ENCODE results near the gene CDH4. TPM values are rescaled to one million over a fixed set of nuclear protein-coding genes. Genes with fewer than 3 reads are reported as not detected.

CDH4 gene
- total RNA-seq, 1 donor from 2014 or later = 2.2 TPM

DNA sequence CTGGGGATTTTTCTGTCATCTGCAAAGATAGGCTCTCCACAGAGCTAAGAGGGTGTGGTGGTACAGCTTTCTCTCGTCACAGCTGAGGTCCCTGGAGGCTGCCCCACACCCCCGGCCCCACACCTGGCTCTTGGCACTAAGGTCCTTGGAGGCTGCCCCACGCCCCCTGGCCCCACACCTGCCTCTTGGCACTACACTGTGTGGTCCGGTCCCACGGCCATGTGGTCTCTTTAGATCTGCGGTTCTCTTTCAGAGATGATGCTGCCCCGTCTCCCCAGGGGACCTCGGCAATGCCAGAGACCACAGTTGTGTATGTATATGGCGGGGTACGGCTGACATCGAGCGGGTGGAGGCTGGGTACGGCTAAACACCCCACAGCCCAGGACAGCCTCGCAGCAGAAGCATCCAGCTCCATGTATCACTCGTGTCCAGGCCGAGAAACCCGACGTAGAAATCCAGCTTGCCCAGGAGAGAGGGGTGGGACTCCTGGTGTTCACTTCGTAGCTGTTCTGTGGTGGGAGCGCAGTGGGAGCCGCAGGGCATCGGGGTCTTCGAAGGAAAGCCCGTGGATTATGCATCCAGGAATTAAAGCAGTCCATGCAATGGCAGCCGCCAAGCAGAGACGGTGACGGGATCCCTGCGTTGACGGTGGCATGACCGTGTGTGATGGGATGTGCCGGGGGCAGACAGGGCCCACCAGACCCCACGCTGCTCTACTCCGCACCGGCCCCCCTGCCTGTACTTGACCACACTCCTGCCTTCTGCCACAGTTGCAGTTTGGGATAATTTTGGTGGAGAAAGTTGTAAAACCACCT lies 292.1 kb downstream of the CDH4 start:
- DNase-seq (ENCODE audit: low spot score) (no peak), ATAC-seq (peak; percentile 10)
- intact Hi-C loops (cut with DNase I) = no loop called here

DNA sequence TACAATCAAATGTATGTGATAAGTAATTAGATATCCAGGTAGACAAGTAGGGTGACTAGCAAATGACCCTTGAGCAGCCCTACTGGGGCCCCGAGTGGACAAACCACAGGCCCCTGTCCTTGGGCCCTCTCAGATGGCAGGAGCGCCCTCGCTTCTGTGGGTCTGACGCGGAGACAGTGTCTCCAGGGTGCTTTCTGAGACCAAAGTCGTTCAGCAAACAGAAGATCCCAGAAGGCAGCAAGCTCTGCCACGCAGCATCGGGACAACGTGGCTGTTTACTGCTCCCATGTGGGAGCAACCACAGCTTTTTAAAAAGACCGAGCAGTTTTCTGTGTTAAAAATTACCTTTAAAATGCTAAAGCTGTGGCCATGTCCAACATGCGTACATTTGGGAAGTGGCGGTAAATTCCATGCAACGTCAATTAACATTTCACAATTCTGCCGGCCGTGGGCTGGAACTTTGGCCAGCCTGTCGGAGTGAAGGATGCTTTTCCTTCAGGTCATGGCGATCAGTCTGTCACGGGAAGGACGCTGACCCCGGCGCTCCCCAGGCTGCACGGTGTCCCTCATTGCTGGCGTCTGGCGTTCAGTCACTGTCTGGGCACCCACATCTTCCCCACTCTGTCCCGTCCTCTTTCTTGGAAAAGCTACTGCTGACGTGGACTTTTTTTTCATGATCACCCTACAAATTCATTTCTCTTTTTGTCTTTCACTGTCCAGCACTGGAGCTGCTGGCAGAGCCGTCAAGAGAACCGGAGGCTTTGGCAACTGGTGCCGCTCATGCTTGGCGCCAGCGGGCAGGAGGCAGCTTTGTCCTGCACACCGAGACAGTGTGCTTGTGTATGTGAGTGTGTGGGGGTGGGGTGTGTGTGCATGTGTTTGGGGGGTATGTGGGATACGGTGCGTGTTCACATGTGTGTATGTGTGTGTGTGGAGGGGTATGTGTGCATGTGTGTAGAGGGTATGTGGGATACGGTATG lies 293.1 kb downstream of the CDH4 start:
- no peak for DNase-seq (ENCODE audit: low spot score)
- intact Hi-C loops (cut with DNase I) = no loop called here

DNA sequence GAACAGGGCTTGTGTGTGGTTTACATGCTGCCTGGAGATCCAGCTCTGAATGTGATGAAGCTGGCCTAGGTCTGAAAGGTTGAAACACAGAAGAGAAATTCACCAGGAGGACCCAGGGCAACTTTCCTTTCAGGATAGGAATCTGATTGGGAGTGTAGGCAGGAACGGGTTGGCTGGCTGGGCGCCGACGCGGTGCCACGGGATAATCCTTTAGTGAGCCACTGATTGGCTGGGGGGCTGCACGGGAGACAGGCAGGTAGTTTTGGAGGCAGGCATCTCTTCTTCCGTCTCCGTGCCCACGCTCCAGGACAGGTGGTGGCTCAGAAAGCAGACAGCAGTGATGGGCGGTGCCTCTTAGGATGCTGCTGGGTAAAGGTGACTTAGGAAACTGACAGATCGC lies 294.6 kb downstream of the CDH4 start:
- intact Hi-C loops (cut with DNase I) = no loop called here
- no peak for ATAC-seq
- DNase-seq (ENCODE audit: low spot score) = no peak

More for the DNA sequence above, 293.1 kb downstream of the CDH4 start:
- ATAC-seq = no peak

DNA sequence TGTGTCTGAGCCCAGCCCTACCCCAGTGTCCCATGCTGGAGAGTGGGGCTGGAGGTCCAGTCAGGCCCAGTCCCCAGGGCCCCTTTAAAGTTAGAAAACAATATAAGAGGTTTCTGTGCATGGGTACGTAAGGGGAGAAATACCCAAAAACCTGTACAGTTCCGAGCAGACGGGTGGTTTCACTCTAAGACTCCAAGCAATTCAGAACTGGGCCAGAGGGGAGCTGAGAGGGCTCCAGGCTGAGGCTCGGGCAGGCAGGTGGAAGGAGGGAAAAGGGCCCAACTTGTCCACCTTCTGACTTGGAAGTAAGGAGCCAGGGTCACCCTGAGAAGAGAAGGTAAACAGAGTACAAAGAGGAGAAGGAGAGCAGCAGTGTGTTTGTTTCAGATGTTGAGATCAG lies 296.0 kb downstream of the CDH4 start:
- intact Hi-C loops (cut with DNase I) = no loop called here
- no peak for ATAC-seq
- no peak for DNase-seq (ENCODE audit: low spot score)

DNA sequence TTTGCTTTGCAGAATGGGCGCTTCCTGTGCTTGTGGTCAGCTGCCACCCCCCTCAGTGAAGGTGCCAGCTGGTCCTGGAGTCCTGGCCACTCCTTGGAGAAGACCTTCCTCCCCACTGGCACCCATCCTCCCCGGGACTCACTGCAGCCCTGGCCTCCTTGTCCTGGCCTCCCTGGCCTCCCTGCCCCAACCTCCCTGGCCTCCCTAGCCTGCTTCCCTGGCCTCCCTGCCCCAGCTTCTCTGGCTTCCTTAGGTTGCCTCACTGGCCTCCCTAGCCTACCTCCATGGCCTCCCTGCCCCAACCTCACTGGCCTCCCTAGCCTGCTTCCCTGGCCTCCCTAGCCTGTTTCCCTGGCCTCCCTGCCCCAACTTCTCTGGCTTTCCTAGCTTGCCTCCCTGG lies 297.8 kb downstream of the CDH4 start:
- intact Hi-C loops (cut with DNase I) = no loop called here
- DNase-seq (ENCODE audit: low spot score) (no peak), ATAC-seq (no peak)

DNA sequence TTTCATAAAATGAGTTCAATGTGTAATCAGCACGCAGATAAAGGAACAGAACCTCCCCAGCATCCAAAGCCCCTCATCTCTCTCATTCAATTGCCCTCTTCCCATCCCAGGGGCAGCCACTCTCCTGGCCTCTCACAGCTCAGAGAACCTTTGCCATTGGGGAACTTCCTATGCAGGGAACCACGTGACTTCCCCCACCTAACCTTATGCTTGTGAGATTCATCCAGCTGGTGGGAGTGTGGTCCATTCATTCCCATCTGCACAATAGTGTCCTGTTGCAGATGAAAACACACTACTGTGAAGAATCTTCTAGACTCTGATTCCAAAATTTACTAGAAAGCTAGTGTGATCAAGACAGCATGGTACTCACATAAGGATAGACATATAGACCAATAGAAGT lies 299.3 kb downstream of the CDH4 start:
- intact Hi-C loops (cut with DNase I) = no loop called here
- ATAC-seq (no peak), DNase-seq (ENCODE audit: low spot score) (no peak)

DNA sequence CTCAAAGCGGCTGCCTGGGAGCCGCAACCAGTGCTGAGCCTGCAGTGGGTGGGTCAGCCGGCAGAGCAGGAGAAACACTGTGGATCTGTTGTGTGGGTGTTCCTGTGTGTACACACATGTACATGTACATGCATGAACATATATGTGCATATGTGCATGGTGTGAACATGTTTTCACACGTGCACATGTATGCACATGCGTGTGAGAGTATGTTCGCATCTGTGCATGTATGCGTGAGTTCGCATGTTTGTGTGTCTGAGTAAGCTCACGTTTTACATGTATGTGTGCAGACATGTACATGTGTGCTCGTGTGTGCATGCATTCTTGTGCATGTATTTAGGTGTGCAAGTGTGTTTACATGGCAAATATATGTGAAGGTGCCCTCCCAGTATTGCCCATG lies 302.6 kb downstream of the CDH4 start:
- no peak for DNase-seq (ENCODE audit: low spot score)
- no peak for ATAC-seq
- intact Hi-C loops (cut with DNase I) = no loop called here

DNA sequence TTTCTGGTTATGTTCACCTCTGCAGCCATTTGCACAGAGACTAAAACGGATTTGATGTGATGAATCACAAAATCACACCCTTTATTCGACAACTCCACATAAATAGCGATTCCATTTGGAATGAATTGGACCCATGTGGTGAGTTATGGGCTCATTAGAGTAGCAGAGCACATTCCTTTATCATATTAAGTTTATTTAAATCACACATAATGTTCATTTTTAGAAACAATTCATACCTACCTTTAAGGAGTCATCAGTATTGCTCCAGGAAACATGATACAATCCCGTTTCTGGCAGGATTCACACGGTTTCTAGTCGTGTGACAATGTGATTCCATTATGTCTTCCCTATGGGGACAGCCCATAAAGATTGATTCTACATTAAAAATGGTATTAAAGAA lies 303.5 kb downstream of the CDH4 start:
- intact Hi-C loops (cut with DNase I) = no loop called here
- DNase-seq (ENCODE audit: low spot score) (no peak), ATAC-seq (no peak)

DNA sequence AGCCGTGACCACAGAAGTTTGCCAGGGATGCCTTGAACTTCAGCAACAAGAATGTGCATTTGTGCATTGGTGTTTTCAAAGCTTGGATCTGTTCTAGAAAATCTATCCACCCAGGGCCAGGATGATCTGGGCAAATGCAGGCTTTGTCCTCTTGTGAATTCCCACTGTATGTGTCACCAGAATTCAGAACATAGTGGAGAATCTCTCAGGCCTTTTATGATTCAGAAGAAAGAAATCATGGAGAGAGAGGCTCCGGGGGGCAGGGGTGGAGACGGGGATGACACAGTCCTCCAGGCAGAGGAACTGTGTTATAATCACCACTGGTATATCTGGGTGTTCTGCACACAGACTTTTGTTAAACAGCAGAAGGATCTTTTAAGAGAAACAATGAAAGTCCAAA lies 304.1 kb downstream of the CDH4 start:
- intact Hi-C loops (cut with DNase I) = no loop called here
- DNase-seq (ENCODE audit: low spot score) (no peak), ATAC-seq (no peak)

DNA sequence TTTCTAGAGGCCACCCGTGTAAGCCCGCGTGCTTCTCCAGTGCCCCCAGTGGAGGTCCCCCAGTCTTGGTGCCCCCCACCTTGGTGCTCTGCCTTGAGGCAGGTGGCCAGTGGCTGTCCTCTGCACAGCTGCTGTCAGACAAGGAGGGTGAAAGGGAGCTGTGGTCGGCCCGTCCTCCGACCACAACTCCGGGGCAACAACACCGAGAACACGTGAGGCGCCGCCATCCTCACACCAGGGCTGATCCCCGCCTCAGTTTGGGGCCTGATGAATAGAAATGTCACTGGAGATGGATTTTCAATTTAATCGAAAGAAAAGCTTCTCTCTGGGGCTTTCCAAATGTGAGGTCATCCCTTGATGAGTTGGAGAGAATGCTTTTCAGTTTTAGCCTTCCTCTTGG lies 304.6 kb downstream of the CDH4 start:
- DNase-seq (ENCODE audit: low spot score) (no peak), ATAC-seq (no peak)
- intact Hi-C loops (cut with DNase I) = no loop called here

DNA sequence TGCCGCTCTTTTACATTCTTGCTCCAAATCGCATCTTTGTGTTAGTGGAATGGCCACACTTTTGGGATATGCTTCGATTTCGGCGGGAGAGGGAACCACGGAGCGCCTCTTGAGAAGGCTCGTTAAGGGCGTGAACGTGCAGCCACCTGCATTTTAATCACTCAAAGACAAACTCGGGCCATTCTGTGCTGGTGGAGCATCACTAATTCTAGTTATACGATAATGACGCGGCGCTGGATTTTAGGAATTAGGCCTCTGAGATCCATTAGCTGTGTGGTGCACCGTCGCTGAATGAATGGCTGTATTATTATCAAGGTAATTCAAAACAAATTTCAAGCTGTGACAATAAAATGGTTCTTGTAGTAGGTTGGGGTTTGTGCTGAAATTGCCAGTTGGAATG lies 305.6 kb downstream of the CDH4 start:
- no peak for ATAC-seq
- no peak for DNase-seq (ENCODE audit: low spot score)
- intact Hi-C loops (cut with DNase I) = no loop called here

DNA sequence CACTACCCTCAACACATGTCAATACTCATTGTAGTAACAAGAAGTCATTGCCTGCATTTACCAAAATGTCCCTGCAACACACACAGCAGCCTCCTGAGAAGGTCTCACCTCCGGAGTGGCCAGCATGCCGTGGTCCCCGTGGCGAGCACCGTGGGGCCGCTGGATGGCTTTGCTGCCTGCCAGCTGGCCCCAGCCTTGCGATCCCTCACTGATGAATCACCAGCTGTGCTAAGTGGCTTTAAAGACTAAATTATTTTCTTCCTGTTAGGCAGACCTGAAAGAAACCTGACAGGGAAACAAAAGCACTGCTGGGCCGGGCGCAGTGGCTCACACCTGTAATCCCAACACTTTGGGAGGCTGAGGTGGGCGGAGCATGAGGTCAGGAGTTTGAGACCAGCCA lies 306.7 kb downstream of the CDH4 start:
- intact Hi-C loops (cut with DNase I) = no loop called here
- ATAC-seq = no peak
- DNase-seq (ENCODE audit: low spot score) = no peak

DNA sequence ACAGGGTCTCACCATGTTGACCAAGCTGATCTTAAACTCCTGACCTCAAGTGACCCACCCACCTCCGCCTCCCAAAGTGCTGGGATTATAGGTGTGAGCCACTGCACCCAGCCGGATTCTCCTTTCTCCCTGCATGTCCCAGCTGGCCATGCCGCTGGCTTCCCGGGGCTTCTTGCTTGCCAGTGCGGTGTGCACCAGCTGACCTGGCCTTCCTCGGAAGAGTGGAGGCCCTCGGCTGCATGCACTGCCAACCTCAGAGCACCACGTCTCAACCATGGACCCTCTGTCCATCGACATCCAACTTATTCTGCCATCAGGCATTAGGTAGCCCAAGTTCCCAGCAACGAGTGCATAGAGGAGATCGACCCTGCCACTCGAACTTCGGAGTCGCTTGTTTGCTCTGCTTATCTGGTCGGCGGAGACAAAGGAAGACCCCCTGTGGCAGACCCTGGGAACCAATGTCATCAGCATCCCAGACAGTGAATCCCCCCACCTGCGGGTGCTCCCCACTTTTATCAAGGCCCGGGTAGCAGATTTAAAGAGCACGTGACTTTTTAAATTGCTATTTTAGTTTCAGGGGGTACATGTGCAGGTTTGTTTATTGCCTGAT lies 307.8 kb downstream of the CDH4 start:
- intact Hi-C loops (cut with DNase I) = no loop called here
- no peak for DNase-seq (ENCODE audit: low spot score)
- no peak for ATAC-seq

DNA sequence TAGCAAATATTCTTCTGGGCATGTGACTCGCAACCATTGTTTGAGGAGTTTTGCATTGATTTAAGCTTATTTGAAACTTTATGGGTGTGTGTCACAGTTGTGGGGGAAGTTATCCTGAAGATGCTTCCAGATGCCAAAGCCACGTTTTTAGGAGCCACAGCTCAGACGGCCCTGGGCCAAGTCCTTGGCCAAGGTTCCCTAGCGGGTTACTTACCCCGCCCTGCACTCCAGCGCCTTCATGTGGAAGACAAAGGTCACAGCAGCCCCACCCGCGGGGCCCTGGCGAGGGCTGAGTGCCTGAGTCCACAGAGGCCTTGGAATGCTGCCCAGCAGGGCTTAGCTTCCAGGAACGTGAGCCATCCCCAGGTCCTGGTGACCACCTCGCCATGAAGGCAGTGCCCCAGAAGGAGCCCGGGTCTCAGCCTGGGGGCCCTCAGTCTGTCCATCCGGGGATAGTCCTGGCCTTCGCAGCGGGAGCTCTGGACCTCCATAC lies 308.3 kb downstream of the CDH4 start:
- intact Hi-C loops (cut with DNase I) = no loop called here
- no peak for ATAC-seq

DNA sequence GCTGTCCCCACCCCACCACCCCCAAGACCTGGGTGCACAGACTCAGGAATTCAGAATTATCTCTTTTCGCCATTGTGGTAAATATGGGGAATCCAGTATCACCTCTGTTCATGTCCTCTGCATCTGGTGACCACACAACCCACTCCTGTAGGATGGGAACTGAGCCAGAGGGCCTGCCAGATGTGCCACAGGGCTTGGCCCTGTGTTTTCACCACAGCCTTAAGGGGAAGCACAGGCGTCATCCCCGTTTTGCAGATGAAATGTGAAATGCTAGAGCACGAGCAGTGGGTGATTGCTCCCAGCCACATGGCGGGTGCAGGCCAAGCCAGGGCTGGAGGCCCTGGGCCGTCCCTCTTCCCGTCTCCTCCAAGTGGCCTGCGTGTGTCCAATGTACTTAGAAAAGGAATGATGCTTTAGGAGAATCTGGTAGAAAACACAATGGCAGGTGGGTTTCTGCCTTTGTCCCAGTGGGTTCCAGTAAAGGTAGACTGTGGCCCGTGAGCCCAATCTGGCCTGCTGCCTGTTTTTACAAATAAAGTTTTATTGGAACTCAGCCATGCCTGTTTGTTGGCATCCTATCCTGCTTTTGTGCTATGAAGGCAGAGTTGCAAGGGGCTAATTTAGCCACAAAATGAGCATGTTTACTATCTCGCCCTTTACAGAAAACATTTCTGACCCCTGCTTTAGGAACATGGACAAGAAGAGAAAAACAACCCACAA lies 309.2 kb downstream of the CDH4 start:
- DNase-seq (ENCODE audit: low spot score) = no peak
- ATAC-seq = no peak
- intact Hi-C loops (cut with DNase I) = no loop called here

More for the DNA sequence above, 308.3 kb downstream of the CDH4 start:
- DNase-seq (ENCODE audit: low spot score) = no peak

DNA sequence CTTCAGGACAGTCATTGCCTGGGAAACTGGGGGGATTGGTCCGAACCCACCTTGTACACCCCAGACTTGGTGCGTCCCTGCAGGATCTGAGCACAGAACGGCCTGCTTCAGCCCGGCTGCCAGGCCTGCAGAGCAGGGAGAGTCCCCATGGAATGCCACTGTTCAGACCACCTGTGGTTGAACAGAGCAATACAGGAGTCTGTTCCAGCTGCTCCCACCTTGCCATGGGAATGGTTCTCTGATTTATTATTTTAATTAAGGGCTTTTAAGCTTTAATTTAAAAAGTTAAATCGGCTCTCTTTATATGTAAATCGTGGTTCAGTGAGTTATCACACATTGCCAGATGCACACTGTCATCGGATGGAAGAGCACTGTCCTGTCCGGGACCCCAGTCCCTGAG lies 310.4 kb downstream of the CDH4 start:
- intact Hi-C loops (cut with DNase I) = no loop called here
- ATAC-seq (no peak), DNase-seq (ENCODE audit: low spot score) (no peak)

DNA sequence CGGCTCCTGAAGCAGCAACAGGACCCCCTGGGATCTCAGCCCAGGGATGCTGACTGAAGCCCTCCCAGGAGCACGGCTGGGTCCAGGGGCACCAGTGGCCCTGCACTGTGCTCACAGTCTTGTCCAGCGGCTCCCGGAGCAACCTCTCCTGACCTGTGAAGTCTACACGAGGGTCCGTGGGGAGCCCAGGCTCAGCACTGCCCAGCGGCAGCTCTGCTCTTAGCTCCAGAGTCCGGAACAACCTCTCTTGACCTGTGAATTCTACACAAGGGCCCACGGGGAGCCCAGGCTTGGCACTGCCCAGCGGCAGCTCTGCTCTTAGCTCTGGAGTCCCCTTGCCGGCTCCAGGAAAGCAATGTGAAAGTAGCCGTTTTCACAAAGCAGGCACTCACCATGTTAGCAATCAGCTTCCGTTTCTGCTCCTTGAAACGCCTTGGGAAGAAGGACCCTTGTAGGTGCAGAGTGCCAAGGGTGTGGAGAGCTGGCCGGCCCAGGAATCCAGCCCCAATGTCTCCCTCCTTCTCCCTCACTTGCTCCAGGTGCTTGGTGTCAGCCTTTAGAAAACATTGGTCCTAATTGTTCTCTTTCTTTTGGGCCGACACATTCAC lies 310.9 kb downstream of the CDH4 start:
- no peak for ATAC-seq
- intact Hi-C loops (cut with DNase I) = no loop called here
- no peak for DNase-seq (ENCODE audit: low spot score)

DNA sequence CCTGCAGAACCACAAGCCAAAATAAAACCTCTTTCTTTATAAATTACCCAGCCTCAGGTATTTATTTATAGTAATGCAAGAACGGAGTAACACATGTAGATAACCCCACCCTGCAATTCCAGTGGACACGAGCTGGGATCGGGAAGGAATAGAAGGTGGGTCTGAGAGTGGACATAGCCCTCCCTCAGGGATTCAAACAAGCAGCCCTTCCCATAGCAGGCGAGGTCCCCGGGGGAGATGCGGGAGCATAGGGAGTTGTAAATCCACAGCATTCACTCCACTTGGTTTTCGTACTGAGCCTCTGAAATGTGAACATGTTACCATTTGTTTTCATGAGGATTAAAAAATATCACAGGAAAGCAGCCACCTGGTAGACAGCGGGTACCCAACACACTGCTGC lies 312.6 kb downstream of the CDH4 start:
- DNase-seq (ENCODE audit: low spot score) (no peak), ATAC-seq (no peak)
- intact Hi-C loops (cut with DNase I) = no loop called here

DNA sequence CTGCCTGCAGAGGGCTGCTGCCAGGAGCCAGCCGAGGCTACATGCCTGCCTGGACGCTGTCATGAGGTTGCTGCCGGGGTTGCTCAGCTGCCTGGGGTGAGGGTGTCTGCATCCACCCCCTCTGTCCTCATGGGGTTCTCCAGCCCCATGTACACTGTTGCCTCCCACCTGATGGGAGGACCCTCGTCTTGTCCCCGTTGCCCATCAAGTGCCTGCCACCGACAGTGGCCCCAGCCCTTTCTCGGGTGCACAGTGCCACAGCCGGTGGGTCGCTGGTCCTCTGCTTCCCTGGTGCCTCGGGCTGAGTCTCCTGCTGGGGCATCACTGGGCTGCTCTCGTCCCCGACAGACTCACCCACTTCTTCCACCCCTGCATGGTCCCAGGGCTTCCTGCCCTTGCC lies 313.7 kb downstream of the CDH4 start:
- intact Hi-C loops (cut with DNase I) = no loop called here
- DNase-seq (ENCODE audit: low spot score) = no peak
- no peak for ATAC-seq
